ENCODE measurements around the gene C3orf22.

GRCh38 chr3:126501054-126501453 is 57.7 kb downstream of the C3orf22 start:
- TF ChIP-seq, protein P1, sequence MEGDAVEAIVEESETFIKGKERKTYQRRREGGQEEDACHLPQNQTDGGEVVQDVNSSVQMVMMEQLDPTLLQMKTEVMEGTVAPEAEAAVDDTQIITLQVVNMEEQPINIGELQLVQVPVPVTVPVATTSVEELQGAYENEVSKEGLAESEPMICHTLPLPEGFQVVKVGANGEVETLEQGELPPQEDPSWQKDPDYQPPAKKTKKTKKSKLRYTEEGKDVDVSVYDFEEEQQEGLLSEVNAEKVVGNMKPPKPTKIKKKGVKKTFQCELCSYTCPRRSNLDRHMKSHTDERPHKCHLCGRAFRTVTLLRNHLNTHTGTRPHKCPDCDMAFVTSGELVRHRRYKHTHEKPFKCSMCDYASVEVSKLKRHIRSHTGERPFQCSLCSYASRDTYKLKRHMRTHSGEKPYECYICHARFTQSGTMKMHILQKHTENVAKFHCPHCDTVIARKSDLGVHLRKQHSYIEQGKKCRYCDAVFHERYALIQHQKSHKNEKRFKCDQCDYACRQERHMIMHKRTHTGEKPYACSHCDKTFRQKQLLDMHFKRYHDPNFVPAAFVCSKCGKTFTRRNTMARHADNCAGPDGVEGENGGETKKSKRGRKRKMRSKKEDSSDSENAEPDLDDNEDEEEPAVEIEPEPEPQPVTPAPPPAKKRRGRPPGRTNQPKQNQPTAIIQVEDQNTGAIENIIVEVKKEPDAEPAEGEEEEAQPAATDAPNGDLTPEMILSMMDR (IDR thresholded peaks at IDR 0.05) = no peak
- no peak for TF ChIP-seq POLR2A (IDR thresholded peaks at IDR 0.05)
